ENCODE results near the gene LGALS14.
A peak's percentile ranks its signal among the peaks of the same experiment; 100 is the strongest.
"Not testable (repeated sequence)": the region's sequence is repeated elsewhere in the genome, so short reads cannot be mapped to it uniquely, and the experiment has no call there.

Gene LGALS14

DNA sequence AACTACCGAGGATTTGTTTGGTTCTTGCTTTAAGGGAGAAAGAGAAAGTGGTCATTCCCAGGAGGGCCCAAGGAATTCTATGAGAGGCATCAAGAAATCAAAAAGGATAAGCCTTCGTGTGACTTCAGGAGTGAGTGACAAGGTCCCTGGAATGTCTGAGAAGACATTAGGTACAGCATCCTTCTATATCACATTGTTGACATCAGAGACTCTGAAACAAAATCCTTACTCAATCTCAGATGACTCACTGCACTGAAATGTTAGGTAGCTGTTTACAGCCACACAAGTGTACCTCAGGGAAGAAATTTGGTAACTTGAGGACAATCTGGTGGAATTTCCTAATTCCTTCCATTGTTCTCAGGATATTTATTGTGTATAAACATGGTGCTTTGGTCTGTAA is 7.9 kb upstream of the LGALS14 start:
- no peak for DNase-seq

DNA sequence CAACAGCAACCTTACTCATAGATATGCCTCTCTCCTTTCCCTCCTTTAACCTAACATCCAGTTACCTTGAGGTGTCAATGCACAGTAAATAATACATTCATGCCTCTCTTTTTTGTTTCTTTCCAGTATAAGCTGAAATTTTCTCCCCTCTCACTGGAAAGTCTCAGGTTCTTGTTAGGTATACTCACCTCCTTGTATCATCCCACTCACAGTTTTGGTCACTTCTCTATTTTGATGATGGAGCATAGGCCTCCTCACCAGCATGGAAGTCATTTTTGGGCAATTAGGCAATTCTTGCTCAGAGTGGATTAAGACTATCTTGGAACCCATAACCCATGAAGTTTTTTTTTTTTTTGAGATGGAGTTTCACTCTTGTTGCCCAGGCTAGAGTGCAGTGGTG is 5.7 kb upstream of the LGALS14 start:
- no peak for DNase-seq

- no peak for DNase-seq
These were observed 3.0 kb upstream of the LGALS14 start for GRCh38 chr19:39701291-39701690.

- no peak for DNase-seq
These were observed 1.4 kb downstream of the LGALS14 start for GRCh38 chr19:39705578-39706188.

- no peak for DNase-seq
These were observed 4.3 kb downstream of the LGALS14 start for GRCh38 chr19:39708594-39708993.

DNA sequence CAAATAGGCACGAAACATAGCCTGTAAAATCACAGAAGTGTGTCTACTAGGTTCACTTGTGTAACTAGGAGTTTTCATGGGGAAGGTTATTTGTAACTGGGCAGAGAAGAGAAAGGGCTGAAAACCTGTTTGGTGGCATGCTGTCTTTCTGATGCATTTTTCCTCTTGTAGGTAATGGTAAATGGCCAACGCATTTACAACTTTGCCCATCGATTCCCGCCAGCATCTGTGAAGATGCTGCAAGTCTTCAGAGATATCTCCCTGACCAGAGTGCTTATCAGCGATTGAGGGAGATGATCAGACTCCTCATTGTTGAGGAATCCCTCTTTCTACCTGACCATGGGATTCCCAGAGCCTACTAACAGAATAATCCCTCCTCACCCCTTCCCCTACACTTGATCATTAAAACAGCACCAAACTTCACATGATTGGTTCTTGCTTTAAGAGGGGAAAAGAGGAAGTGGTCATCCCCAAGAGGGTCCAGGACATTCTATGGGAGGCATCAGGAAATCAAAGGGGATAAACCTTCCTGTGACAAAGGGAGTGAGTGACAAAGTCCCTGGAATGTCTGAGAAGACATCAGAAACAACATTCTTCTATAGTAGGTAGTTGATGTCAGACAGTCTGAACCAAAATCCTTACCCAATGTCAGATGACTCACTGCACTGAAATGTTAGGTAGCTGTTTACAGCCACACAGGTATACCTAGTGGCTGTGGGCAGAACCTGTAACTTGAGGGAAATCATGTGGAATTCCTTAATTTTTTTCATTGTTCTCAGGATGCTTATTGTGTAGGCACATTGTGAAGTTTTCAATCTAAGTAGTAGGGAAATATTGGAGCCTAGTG is 5.0 kb downstream of the LGALS14 start:
- no peak for DNase-seq

DNA sequence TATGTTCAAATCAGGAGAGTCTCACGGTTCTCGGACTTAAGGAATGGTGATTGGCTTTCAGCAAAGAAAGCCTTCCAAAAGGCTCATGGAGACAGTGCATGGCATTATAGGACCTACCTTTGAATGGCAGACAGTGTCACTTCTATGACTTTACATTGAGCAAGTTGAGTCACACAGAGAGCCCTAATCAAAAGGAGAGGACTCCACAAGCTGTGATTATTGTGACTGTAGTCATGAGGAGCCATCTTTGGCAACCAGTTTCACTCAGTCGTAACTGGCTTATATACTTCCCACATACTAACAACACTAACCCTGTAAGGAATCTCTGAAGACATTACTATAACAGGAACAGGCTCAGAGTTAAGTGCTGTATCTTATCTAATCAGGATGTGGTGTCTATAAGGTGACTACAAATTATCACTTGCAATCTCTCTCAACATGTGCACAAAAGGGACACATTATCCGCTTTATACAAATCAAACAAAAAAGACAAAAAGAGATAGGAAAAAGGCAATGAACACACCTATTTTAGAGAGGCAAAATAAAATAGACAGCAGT is 6.1 kb downstream of the LGALS14 start:
- DNase-seq = no peak

DNA sequence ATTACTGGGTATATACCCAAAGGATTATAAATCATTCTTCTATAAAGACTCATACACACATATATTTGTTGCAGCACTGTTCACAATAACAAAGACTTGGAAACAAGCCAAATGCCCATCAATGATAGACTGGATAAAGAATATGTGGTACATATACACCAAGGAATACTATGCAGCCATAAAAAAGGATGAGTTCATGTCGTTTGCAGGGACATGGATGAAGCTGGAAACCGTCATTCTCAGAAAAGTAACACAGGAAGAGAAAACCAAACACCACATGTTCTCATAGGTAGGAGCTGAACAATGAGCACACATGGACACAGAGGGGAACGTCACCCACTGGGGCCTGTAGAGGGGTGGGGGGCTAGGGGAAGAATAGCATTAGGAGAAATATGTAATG is 15.9 kb downstream of the LGALS14 start:
- not testable (repeated sequence) for DNase-seq

DNA sequence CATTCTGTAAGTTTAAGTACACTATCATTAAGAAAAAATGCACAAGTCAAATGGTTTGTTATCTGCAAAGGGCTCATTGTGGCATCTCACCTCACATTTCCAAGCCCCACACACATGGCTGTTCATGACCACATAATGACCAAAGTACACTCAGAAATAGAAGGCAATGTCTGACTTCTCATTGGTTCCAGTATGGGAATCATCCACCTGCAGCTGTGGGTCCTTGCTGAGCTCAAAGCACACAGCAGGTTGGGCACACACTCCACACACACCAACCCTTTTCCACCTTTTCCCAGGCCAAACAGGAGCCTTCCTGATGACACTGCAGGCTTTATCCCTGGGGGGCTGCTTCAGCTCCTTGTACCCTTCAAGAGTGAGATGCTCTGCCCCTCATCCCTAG is 21.7 kb downstream of the LGALS14 start:
- DNase-seq = no peak

DNA sequence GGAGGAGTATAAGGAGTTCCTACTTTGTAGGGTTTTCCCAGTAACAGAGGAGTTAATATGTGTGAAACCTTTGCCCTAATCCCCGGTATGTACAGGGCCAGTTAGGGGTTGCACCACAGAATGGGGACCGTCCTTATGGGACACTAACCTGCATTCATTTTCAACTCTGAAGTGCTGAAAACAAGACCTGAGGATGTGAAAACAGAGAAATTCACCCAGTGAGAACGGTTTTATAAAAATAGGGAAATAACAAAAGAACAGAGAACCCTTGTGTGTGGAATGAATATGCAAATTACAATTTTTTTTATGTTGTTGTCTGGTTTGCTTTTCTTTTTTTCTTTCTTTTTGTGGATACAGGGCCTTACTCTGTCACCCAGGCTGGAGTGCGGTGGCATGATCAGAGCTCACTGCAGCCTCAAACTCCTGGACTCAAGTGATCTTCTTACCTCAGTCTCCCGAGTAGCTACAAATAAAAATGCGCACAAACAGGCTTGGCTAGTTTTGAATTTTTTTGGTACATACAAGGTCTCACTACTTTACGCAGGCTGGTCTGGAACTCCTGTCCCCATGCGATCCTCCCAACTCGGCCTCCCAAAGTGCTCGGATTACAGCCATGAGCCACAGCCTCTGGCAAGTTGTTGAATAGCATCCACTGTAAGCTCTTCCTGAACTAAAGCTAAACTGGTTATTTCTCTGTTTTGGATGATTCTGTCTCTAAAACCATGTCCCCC is 23.0 kb downstream of the LGALS14 start:
- no peak for DNase-seq

GRCh38 chr19:39728040-39728439 is 23.8 kb downstream of the LGALS14 start:
- no peak for DNase-seq

DNA sequence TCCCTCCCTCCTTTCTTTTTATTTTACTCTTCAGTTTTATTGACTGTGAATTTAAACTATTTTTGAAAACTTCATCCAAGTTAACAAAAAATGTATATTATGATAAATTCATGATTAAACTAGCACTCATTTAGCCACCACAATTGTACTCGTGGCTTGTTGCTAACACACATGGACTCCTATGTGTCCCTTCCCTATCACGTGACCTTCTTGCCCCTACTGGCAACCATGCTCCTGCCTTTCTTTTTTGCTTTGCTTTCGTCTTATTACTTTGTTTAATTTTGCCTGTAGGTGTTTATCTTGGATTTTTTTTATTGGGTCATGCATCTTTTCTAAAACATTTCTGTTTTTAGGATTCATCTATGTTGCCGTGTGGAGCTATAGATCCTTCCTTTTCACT is 25.3 kb downstream of the LGALS14 start:
- no peak for DNase-seq

DNA sequence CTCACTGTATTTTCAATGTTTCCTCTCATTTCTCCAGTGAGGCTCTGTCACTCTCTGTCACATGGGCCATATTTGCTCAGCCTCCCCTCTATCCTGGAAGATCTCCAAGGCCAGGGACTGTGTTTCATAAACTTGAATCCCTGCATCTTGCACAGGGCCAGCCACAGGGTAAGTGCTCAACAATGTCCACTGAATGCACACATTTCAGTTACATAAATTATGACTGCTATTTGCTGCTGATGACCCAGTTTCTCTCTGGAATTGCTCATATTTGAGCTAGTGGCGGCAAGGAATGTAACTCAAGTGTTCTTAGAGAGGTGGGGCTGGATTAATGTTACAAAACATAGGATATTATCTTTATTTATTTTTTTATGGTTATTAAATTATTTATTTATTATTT is 27.4 kb downstream of the LGALS14 start:
- no peak for DNase-seq

DNA sequence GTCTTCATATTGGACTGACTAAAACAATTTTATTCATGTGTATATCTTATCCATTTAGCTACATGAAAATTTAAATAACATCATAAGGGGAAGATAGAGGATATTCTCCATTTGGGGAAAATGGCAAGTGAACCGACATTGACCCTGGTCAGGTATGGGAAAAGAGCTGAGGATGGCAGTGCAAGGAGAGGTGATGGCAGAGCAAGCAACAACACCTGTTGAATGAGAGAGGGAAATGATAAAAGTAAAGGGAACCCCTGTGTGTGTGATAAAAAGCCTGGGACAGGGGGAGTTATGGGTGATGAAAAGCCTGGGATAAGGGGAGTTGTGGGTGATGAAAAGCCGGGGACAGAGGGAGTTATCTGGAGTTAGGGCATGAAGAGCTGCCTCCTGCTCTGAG is 29.6 kb downstream of the LGALS14 start:
- DNase-seq = no peak

DNA sequence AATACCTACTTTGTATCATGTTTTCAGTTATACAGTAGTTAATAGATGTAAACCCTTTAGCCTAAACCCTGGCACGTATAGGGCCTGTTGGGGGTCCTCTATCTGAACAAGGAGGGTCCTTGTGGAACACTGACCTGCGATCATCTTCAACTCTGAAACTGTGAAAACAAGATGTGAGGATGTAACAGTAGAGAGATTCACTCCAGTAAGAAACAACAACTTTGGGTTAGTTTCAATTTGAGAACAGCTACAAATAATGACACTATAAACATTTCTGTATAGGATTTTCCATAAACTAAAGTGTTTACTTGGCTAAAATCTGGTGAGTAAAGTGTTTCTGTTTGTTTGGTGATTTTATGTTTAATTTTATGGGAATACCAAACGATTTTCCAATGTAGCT is 31.4 kb downstream of the LGALS14 start:
- no peak for DNase-seq

DNA sequence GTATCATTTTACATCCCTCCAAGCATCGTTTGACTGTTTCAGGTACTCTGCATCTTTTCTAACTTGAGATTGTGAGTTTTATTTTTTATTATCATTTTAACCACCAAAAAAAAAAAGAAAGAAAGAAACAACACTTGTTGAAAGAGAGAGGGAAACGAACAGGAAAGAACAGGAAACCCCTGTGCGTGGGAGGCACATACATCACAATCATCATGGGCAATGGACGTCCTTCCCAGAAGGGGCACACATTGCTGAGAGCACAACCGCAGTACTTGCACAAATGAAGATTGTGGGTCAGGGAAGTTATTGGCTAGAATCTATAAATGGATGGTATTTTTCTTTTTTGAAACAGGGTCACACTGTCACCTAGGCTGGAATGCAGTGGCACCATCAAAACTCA is 31.8 kb downstream of the LGALS14 start:
- DNase-seq = no peak

DNA sequence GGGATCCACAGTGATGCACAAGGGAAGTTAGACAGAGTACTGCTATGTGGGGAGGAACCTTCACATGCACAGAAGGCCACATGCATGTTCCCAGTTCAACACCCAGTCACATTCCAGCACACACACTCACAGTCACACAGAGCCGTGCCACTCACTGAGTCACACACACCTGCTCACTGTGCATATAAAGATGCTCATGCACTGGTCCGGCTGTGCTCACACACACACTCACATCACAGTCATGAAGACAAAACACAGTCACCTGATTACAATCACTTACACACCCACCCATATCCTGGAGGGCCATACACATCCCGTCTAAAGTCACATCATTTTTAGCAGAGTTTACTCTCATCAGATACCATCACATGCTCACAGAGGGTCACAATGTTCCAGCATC is 33.1 kb downstream of the LGALS14 start:
- DNase-seq = no peak

- no peak for DNase-seq
These were observed 33.6 kb downstream of the LGALS14 start, which contains the start of gene CLC for GRCh38 chr19:39737891-39738290. TSS of gene CLC (minus strand) at chr19:39738029. CDS start at chr19:39737952, 77 bp downstream.

- DNase-seq = no peak
These were observed 34.5 kb downstream of the LGALS14 start for GRCh38 chr19:39738814-39739213.

GRCh38 chr19:39740395-39740794 is 36.1 kb downstream of the LGALS14 start:
- DNase-seq = no peak

DNA sequence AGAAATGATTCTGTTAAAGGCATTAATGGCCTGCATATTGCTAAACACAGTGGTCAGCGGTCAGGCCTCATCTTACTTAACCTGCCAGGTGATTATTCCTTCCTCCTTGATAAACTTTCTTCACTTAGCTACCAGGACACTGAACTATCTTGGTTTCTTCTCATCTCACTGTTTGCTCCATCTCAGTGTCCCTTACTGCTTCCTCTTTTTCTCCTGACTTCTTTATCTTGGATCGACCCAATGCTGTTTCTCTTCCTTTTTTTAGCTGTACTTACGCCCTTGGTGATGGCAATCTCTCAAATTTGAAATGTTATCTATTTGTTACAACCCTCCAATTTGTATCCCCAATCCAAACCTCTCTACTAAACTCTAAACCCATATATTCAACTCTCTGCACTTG is 41.4 kb downstream of the LGALS14 start:
- DNase-seq = no peak

DNA sequence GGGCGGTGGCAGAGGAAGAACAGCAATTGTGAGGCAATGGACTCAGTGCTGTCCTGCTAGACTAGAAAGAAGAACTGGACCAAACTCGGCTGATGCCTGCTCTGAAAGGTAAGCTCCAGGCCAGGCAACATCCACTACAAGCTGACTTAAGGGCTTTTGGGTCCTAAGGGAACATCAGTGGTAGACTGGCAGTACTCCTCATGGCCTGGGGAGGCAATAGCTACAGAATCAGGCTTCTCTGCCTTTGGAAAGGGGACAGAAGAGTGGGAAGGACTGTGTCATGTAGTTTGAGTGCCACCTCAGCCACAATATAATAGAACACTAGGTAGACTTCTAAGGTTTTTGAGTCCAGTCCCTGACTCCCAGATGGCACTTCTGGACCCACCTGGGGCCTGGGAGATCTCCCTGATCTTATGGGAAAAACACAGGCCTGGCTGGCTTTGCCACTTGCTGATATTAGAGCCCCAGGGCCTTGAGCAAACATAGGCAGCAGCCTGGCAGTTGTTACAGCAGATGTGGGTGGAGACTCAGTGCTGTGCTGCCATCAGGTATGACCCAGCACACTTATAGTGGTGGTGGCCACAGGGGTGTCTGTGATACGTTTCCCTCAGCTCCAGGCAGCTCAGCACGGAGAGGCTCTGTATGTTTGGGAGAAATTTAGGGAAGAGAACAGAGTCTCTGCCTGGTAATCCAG is 42.7 kb downstream of the LGALS14 start:
- DNase-seq = peak; percentile 16

- no peak for DNase-seq
These were observed 45.7 kb downstream of the LGALS14 start for GRCh38 chr19:39749981-39750380.
